K562 (cell line): ENCODE results near the gene ABHD12. TPM values are rescaled to one million over a fixed set of nuclear protein-coding genes. Genes with fewer than 3 reads are reported as not detected.

Source experiments
- ELF2 ChIP-seq: fragments of 250-450 bp; sonication (Bioruptor Pico); IDR thresholded peaks from 2 replicates; pipeline ENCODE4 v1.5.0; 2021; ENCODE audit warnings: mild to moderate bottlenecking
- ESRRA ChIP-seq: fragments of 450-650 bp; IDR thresholded peaks from 2 replicates; pipeline ENCODE4 v1.6.1; 2014; ENCODE audit warnings: low read depth, mild to moderate bottlenecking, moderate library complexity, borderline replicate concordance
- FOXK2 ChIP-seq, 2 experiments: fragments of 450-650 bp; IDR thresholded peaks in 1 of 2; conservative IDR thresholded peaks in 1 of 2; 2 replicates each; pipeline ENCODE4 v1.6.1; 2016; ENCODE audit warnings: low read depth in 2 of 2, mild to moderate bottlenecking in 1 of 2
- HDAC2 ChIP-seq: fragments of 450-650 bp; IDR thresholded peaks from 2 replicates; pipeline ENCODE4 v1.6.1; 2016; ENCODE audit warnings: mild to moderate bottlenecking
- NR3C1 ChIP-seq: sonication (generic); formaldehyde crosslinking; IDR thresholded peaks from 2 replicates; pipeline ENCODE4 v1.8.1; 2022; ENCODE audit warnings: missing genetic modification reagents
- PHB ChIP-seq: fragments of 250-450 bp; sonication (Bioruptor Pico); IDR thresholded peaks from 2 replicates; pipeline ENCODE4 v1.5.0; 2021
- RUNX1 ChIP-seq: sonication (generic); IDR thresholded peaks from 2 replicates; pipeline ENCODE4 v1.6.1; 2016; ENCODE audit warnings: antibody characterized with exemption, low read depth
- SETDB1 ChIP-seq: IDR thresholded peaks from one replicate; pipeline ENCODE4 v1.6.1; 2012; ENCODE audit warnings: low read length, control low read depth, inconsistent platforms
- SIN3A ChIP-seq, 2 experiments: fragments of 150-350 bp in 1 of 2; IDR thresholded peaks; 2 replicates each; pipeline ENCODE4 v1.6.1; 2011 to 2016; ENCODE audit warnings: borderline replicate concordance in 2 of 2, low read depth in 2 of 2, low read length in 2 of 2, mild to moderate bottlenecking in 2 of 2, moderate library complexity in 2 of 2; ENCODE audit not compliant: control insufficient read depth in 1 of 2
- SIN3B ChIP-seq: fragments of 450-650 bp; IDR thresholded peaks from 2 replicates; pipeline ENCODE4 v1.6.1; 2017; ENCODE audit warnings: low read depth, mild to moderate bottlenecking, moderate library complexity
- SLC30A9 ChIP-seq: fragments of 250-450 bp; sonication (Bioruptor Pico); IDR thresholded peaks from 2 replicates; pipeline ENCODE4 v1.8.0; 2022; ENCODE audit warnings: mild to moderate bottlenecking, moderate library complexity
- SPI1 ChIP-seq: IDR thresholded peaks from 2 replicates; pipeline ENCODE4 v1.6.1; 2011; ENCODE audit warnings: low read depth, low read length, control low read depth, borderline replicate concordance
- SRSF7 ChIP-seq: fragments of 200-400 bp; formaldehyde crosslinking; optimal IDR thresholded peaks from 2 replicates; pipeline ENCODE3; 2017; ENCODE audit warnings: mild to moderate bottlenecking, low read depth, low read length
- TCF7L2 ChIP-seq: fragments of 150-350 bp; IDR thresholded peaks from 2 replicates; pipeline ENCODE4 v1.6.1; 2016; ENCODE audit warnings: low read depth, mild to moderate bottlenecking, low read length, moderate library complexity
- TEAD1 ChIP-seq, 2 experiments: fragments of 450-650 bp in 1 of 2; sonication (generic) in 1 of 2; formaldehyde crosslinking; IDR thresholded peaks; 2 replicates each; pipeline versions ENCODE4 v1.4.0 to v1.8.0; 2020 to 2022; ENCODE audit warnings: mild to moderate bottlenecking in 2 of 2, missing genetic modification reagents in 1 of 2
- ZNF23 ChIP-seq: fragments of 250-450 bp; sonication (Bioruptor Pico); IDR thresholded peaks from 2 replicates; pipeline ENCODE4 v1.4.0; 2020; ENCODE audit warnings: mild to moderate bottlenecking
- ZNF41 ChIP-seq: fragments of 250-450 bp; sonication (Bioruptor Pico); conservative IDR thresholded peaks from 2 replicates; pipeline ENCODE4 v1.4.0; 2020; ENCODE audit warnings: mild to moderate bottlenecking
- ZNF644 ChIP-seq: fragments of 200-800 bp; sonication (Bioruptor generic); IDR thresholded peaks from 2 replicates; pipeline ENCODE4 v1.6.1; 2016; ENCODE audit warnings: low read depth, missing genetic modification characterization, missing compliant biosample characterization
- ZZZ3 ChIP-seq: fragments of 450-650 bp; IDR thresholded peaks from 2 replicates; pipeline ENCODE4 v1.6.1; 2016; ENCODE audit warnings: antibody characterized with exemption, mild to moderate bottlenecking, moderate library complexity
- polyA plus RNA-seq, 8 experiments: library from polyadenylated mRNA; depleted of rRNA in 4 of 8; stranded (reverse) in 5 of 8; unstranded in 3 of 8; fragments of >200 nt; fragmentation: Nextera tagmentation in 2 of 8; fragmentation: Illumina TruSeq in 1 of 8; extraction: Ambion mirVana in 2 of 8; extraction: Trizol in 1 of 8; gene quantifications; 2 replicates each; pipeline versions ENCODE4 v1.2.1 to v1.2.3, GENCODE V29; 2011 to 2014; ENCODE audit warnings: inconsistent platforms in 1 of 8, missing spikeins in 1 of 8
- total RNA-seq, 7 experiments: library from RNA; depleted of rRNA in 6 of 7; stranded (reverse); fragments of >200 nt in 6 of 7; fragmentation: Illumina TruSeq in 2 of 7; extraction: Trizol in 2 of 7; gene quantifications; 2 replicates each; pipeline versions ENCODE4 v1.2.1 to v1.2.3, GENCODE V29; 2011 to 2021; ENCODE audit warnings: low replicate concordance in 1 of 7
- TF ChIP-seq, protein P1 (sequence below): fragments of 200-800 bp; sonication (Bioruptor generic); IDR thresholded peaks from 2 replicates; pipeline ENCODE4 v1.6.1; 2017; ENCODE audit warnings: missing genetic modification characterization, missing compliant biosample characterization
- TF ChIP-seq, protein P2 (sequence below): fragments of 250-450 bp; sonication (Bioruptor Pico); IDR thresholded peaks from 2 replicates; pipeline ENCODE4 v1.5.0; 2022; ENCODE audit warnings: mild to moderate bottlenecking
- TF ChIP-seq, protein P3 (sequence below): sonication (generic); formaldehyde crosslinking; IDR thresholded peaks from 2 replicates; pipeline ENCODE4 v1.8.1; 2023; ENCODE audit warnings: mild to moderate bottlenecking, missing genetic modification reagents, moderate library complexity
- TF ChIP-seq, protein P4 (sequence below): fragments of 250-450 bp; sonication (Bioruptor Pico); IDR thresholded peaks from 2 replicates; pipeline ENCODE4 v1.4.0; 2020

The ABHD12 gene
- total and polyA plus RNA-seq, 9 of the 15 experiments (the other 6 are each of a cell fraction or from before 2014, with no cell fraction given) = 0.65 to 15.6 (median 9.1) TPM

DNA sequence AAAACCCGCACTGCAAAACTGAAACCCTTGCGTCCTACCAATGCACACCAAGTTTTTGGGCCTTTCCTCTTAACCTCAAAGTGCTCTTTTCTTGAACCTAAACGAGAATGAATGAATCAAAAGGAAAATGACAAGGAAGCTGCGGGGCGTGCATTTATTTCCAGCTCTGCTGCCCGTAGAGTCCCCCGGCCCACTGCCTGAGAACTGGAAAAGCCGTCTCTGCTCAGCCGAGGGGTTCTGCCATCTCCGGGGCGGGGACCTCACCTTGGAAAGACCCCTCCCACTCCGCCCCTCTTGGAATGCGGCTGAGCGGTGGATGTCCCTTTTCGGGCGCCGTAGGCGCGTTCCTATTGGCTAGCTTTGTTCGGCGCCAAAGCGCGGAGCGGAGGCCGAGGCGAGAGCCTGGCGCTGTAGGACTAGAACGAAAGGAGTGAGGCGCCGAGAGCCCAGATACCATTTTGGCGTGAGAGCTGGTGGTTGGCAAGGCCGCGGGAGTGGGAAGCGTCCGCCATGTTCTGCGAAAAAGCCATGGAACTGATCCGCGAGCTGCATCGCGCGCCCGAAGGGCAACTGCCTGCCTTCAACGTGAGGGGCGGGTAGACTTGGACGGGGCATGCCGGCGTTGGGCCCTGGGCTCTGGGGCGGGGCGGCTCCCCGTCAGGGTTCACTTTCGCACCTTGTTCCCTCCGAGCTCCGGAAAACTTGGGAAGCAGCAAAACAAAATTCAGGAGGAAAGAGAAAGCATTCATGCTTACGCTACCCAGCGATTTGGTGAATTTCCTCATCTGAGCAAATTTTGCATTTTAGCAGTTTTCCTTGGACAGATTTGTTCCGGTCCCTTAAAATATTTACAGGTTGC, 16.9 kb upstream of the ABHD12 start, which contains the start of gene GINS1 (continued):
- TF ChIP-seq ZNF41 (CRISPR knock-in tag) = no peak
- peak; percentile 94 to 99 for TF ChIP-seq TEAD1 (CRISPR knock-in tag; IDR thresholded peaks at IDR 0.05)
- TF ChIP-seq RUNX1 = no peak
- TF ChIP-seq SIN3B = peak; percentile 86
- TF ChIP-seq SLC30A9 (CRISPR knock-in tag) = no peak
- no peak for TF ChIP-seq NR3C1 (CRISPR knock-in tag)
- TF ChIP-seq SPI1 = no peak
- TF ChIP-seq SIN3A (IDR thresholded peaks at IDR 0.05; ENCODE audit: borderline replicate concordance in 2 of 2, control insufficient read depth in 1 of 2, low read depth in 2 of 2, low read length in 2 of 2) = 0 out of 4 replicates have a peak, but pooled peaks have one; percentile 2 to 11
- TF ChIP-seq, protein P1, sequence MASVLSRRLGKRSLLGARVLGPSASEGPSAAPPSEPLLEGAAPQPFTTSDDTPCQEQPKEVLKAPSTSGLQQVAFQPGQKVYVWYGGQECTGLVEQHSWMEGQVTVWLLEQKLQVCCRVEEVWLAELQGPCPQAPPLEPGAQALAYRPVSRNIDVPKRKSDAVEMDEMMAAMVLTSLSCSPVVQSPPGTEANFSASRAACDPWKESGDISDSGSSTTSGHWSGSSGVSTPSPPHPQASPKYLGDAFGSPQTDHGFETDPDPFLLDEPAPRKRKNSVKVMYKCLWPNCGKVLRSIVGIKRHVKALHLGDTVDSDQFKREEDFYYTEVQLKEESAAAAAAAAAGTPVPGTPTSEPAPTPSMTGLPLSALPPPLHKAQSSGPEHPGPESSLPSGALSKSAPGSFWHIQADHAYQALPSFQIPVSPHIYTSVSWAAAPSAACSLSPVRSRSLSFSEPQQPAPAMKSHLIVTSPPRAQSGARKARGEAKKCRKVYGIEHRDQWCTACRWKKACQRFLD (CRISPR knock-in tag) = no peak
- no peak for TF ChIP-seq ZNF23 (CRISPR knock-in tag)
- TF ChIP-seq TCF7L2 = no peak
- TF ChIP-seq, protein P2, sequence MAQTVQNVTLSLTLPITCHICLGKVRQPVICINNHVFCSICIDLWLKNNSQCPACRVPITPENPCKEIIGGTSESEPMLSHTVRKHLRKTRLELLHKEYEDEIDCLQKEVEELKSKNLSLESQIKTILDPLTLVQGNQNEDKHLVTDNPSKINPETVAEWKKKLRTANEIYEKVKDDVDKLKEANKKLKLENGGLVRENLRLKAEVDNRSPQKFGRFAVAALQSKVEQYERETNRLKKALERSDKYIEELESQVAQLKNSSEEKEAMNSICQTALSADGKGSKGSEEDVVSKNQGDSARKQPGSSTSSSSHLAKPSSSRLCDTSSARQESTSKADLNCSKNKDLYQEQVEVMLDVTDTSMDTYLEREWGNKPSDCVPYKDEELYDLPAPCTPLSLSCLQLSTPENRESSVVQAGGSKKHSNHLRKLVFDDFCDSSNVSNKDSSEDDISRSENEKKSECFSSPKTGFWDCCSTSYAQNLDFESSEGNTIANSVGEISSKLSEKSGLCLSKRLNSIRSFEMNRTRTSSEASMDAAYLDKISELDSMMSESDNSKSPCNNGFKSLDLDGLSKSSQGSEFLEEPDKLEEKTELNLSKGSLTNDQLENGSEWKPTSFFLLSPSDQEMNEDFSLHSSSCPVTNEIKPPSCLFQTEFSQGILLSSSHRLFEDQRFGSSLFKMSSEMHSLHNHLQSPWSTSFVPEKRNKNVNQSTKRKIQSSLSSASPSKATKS (CRISPR knock-in tag) = no peak
- no peak for TF ChIP-seq HDAC2
- peak; percentile 87 for TF ChIP-seq ZZZ3
- TF ChIP-seq, protein P3, sequence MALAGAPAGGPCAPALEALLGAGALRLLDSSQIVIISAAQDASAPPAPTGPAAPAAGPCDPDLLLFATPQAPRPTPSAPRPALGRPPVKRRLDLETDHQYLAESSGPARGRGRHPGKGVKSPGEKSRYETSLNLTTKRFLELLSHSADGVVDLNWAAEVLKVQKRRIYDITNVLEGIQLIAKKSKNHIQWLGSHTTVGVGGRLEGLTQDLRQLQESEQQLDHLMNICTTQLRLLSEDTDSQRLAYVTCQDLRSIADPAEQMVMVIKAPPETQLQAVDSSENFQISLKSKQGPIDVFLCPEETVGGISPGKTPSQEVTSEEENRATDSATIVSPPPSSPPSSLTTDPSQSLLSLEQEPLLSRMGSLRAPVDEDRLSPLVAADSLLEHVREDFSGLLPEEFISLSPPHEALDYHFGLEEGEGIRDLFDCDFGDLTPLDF = peak; percentile 76; the same call in 1 of the 2 replicates
- no peak for TF ChIP-seq ELF2 (CRISPR knock-in tag)
- TF ChIP-seq, protein P4, sequence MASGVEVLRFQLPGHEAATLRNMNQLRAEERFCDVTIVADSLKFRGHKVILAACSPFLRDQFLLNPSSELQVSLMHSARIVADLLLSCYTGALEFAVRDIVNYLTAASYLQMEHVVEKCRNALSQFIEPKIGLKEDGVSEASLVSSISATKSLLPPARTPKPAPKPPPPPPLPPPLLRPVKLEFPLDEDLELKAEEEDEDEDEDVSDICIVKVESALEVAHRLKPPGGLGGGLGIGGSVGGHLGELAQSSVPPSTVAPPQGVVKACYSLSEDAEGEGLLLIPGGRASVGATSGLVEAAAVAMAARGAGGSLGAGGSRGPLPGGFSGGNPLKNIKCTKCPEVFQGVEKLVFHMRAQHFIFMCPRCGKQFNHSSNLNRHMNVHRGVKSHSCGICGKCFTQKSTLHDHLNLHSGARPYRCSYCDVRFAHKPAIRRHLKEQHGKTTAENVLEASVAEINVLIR (CRISPR knock-in tag) = no peak
- TF ChIP-seq ESRRA = 0 out of 2 replicates have a peak, but pooled peaks have one; percentile 19
- TF ChIP-seq PHB = no peak
- no peak for TF ChIP-seq SETDB1
- no peak for TF ChIP-seq SRSF7
- TF ChIP-seq ZNF644 (tag) = no peak
- no peak for TF ChIP-seq FOXK2 (conservative IDR thresholded peaks at IDR 0.05 in 1 of 2, IDR thresholded peaks at IDR 0.05 in 1 of 2; ENCODE audit: low read depth in 2 of 2)
